ENCODE measurements around the gene ALOX12.

GRCh38 chr17:7018331-7018964 lies 22.6 kb downstream of the ALOX12 start:
- TF ChIP-seq CTCF (optimal IDR thresholded peaks at IDR 0.05 in 1 of 3, IDR thresholded peaks at IDR 0.05 in 1 of 3, conservative IDR thresholded peaks at IDR 0.05 in 1 of 3; ENCODE audit: extremely low read depth in 1 of 3, insufficient read depth in 2 of 3, low read length in 3 of 3) (no peak), EZH2 (IDR thresholded peaks at IDR 0.05; ENCODE audit: low read length) (no peak)

Measured in keratinocyte (primary cell).